IPS DF 6.9 (cell line): ENCODE results near the gene FOXK1.

Experiments used
- DNase-seq: peaks from one replicate; pipeline ENCODE4 v3.0.0-alpha.2; 2013; ENCODE audit warnings: low read depth, low spot score
- H3K27ac ChIP-seq: one replicate; pipeline ENCODE4 v1.5.1; 2013; ENCODE audit warnings: low read length, control low read depth
- H3K27me3 ChIP-seq: 2 replicates; pipeline ENCODE4 v1.6.1; 2013; ENCODE audit warnings: mild to moderate bottlenecking, low read length; ENCODE audit not compliant: control insufficient read depth, insufficient read depth
- H3K36me3 ChIP-seq: 2 replicates; pipeline ENCODE4 v1.6.1; 2013; ENCODE audit warnings: low read length; ENCODE audit not compliant: control insufficient read depth, insufficient read depth
- H3K4me1 ChIP-seq: 2 replicates; pipeline ENCODE4 v1.6.1; 2013; ENCODE audit warnings: low read length; ENCODE audit not compliant: control insufficient read depth, insufficient read depth
- H3K4me3 ChIP-seq: 2 replicates; pipeline ENCODE4 v1.5.1; 2013; ENCODE audit warnings: mild to moderate bottlenecking, low read length
- H3K9me3 ChIP-seq: 2 replicates; pipeline ENCODE4 v1.6.1; 2013; ENCODE audit warnings: low read length, inconsistent platforms; ENCODE audit not compliant: control insufficient read depth, insufficient read depth
- WGBS: extraction: QIAGEN DNeasy Blood & Tissue Kit; methylation state at CpG from one replicate; pipeline ENCODE4 v1.1.7; 2013; ENCODE audit warnings: mixed read lengths, missing lambda C conversion rate; ENCODE audit not compliant: insufficient read length, insufficient coverage; 5-methylcytosine and 5-hydroxymethylcytosine counted together

FOXK1 gene

DNA sequence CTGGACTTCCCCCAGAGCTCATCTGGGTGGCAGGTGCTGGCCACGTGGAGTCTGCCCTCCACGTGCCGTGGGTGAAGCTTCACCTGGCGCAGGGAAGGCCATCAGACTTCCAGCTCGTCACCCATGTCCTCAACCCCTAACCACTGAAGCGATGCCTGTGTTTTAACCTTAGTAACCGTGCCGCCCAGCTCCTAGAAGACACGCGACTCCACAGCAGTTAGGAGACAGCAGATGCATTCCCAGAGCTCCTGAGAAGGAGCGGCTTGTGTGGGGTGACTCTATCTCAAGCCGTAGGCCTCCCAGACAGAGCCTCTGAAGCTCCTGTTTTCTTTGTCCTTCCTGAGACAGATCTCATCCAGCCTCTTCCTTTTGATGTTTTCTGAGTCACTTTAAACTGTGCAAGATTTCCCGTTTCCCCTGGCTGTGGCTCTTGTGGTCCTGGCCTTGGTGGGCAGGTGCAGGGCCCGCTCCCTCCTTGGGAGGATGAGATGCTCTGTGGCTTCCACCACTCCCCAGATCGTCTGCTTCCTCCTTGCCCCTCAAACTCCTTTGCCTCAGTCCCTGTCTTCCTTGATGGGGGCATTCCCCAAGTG is 51.9 kb downstream of the FOXK1 start:
- no peak overlapping the region for H3K4me3 ChIP-seq
- H3K36me3 ChIP-seq = no peaks in the 10 kb centered on the region
- WGBS = no CpG with 5 or more reads among the region's 15 CpGs
- no peak overlapping the region for H3K27ac ChIP-seq
- no peaks in the 10 kb centered on the region for H3K9me3 ChIP-seq
- no peak for DNase-seq
- H3K4me1 ChIP-seq = peaks cover 3% of the 10 kb centered on the region
- no peaks in the 10 kb centered on the region for H3K27me3 ChIP-seq

DNA sequence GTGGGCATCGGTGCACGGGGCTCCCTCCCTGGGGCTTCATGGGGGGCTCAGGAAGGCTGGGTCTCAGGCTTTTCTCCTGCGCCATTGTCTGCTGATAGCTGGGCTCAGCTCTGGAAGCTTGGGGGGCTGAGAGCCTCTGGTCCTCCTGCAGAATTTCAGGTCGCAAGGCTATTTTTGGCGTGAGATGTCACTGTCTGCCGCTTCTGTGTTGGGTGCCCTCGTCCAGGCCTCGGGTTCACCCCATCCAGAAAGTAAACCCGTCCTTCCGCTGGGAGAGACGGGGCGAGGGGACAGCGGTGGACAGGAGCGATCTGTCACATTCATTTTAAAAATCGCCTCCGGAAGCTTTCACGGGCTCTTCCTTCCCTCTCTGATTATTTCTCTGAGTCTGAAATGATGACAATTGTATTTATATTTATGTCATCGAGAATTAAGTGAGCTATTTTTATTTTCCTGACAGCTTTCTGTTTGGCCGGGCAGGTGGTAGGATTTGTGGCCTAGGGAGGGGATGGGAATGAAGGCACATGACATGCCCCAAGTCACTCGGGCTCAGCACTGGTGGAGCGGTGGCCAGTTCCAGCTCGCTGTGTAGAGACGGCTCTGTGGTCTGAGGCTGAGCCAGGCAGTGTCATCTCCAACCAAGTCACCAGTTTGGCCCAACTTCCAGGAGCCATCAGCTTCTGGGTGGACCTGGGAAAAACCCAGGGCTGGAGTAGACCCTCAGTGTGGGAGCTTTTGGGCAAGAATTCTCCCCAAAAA is 52.7 kb downstream of the FOXK1 start:
- no peak for DNase-seq
- WGBS = no CpG with 5 or more reads among the region's 23 CpGs

GRCh38 chr7:4737300-4737699 is 55.2 kb downstream of the FOXK1 start:
- no peaks in the 10 kb centered on the region for H3K27me3 ChIP-seq
- no peaks in the 10 kb centered on the region for H3K9me3 ChIP-seq
- no CpG with 5 or more reads among the region's 15 CpGs for WGBS
- H3K36me3 ChIP-seq = no peaks in the 10 kb centered on the region
- H3K4me1 ChIP-seq = peaks cover 4% of the 10 kb centered on the region
- H3K27ac ChIP-seq = no peak overlapping the region
- H3K4me3 ChIP-seq = no peak overlapping the region
- no peak for DNase-seq

More for the DNA sequence above, 52.7 kb downstream of the FOXK1 start:
- Histone ChIP-seq H3K4me3 (no peak overlapping the region), H3K9me3 (no peaks in the 10 kb centered on the region), H3K4me1 (peaks cover 4% of the 10 kb centered on the region), H3K27ac (no peak overlapping the region), H3K27me3 (no peaks in the 10 kb centered on the region), H3K36me3 (no peaks in the 10 kb centered on the region)

- DNase-seq = no peak
- peaks cover 4% of the 10 kb centered on the region; the same call in 1 of the 2 replicates for H3K27me3 ChIP-seq
- H3K4me3 ChIP-seq = no peak overlapping the region
- no CpG with 5 or more reads among the region's 23 CpGs for WGBS
- no peaks in the 10 kb centered on the region for H3K9me3 ChIP-seq
- H3K4me1 ChIP-seq = peaks cover 4% of the 10 kb centered on the region
- H3K36me3 ChIP-seq = no peaks in the 10 kb centered on the region
- H3K27ac ChIP-seq = no peak overlapping the region
Observed at GRCh38 chr7:4738711-4739527, 56.8 kb downstream of the FOXK1 start.

DNA sequence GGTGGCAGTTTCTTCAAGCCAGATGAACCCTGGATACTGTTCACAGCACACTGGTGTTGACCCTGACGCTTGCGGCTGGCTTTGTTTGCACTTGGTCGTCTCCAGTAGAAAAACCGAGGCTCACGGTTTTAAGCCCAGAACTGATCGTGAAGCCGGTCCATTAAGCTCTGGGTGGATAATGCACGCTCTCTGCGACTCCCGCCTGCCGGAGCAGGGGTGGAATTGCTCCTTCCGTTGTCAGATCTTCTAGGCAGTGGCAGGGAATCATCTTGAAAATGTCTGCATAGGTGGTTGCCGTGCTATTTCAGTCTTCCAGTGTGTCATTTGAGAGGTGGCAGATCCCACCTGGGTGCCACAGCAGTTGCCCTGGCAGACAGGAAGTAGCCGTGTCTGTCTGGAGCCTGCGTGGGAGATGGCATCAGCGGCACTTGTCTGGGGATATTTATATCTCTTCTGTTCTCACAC is 57.5 kb downstream of the FOXK1 start:
- H3K27ac ChIP-seq = no peak overlapping the region
- no peaks in the 10 kb centered on the region for H3K36me3 ChIP-seq
- H3K4me3 ChIP-seq = no peak overlapping the region
- no peaks in the 10 kb centered on the region for H3K9me3 ChIP-seq
- H3K4me1 ChIP-seq = peaks cover 5% of the 10 kb centered on the region
- no CpG with 5 or more reads among the region's 16 CpGs for WGBS
- DNase-seq = no peak
- peaks cover 6% of the 10 kb centered on the region; the same call in 1 of the 2 replicates for H3K27me3 ChIP-seq

- Histone ChIP-seq H3K9me3 (no peaks in the 10 kb centered on the region), H3K27me3 (peaks cover 6% of the 10 kb centered on the region; the same call in 1 of the 2 replicates), H3K36me3 (no peaks in the 10 kb centered on the region), H3K4me1 (peaks cover 6% of the 10 kb centered on the region), H3K27ac (no peak overlapping the region), H3K4me3 (no peak overlapping the region)
- no peak for DNase-seq
- WGBS = no CpG with 5 or more reads among the region's 22 CpGs
Observed at GRCh38 chr7:4740796-4741195, 58.7 kb downstream of the FOXK1 start.

DNA sequence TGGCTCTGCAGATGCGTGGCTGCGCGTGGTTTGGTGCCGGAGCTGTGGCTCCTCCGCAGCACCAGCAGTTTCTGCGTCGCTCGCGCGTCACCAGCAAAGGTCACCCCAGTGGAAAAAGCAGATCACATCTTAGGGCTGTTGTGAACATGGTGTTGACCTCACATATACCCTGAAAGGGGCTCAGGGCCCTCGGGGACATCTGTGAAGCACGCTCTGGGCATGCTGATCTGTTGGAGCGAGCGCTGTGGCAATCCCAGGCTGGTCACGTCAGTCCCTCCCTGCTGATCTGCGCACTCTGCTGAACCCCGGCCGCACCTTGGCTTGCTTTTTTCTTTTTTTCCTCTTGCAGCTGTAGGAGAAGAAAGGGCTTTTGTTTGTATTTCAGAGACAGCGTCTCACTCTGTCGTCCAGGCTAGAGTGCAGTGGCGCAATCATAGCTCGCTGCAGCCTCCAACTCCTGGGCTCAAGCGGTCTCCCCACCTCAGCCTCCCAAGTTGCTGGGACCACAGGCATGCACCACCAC is 60.0 kb downstream of the FOXK1 start:
- Histone ChIP-seq H3K4me1 (peaks cover 6% of the 10 kb centered on the region), H3K36me3 (no peaks in the 10 kb centered on the region), H3K4me3 (no peak overlapping the region), H3K9me3 (no peaks in the 10 kb centered on the region), H3K27me3 (peaks cover 8% of the 10 kb centered on the region; the same call in 1 of the 2 replicates), H3K27ac (no peak overlapping the region)
- no peak for DNase-seq
- no CpG with 5 or more reads among the region's 23 CpGs for WGBS

GRCh38 chr7:4742852-4743251 is 60.8 kb downstream of the FOXK1 start:
- Histone ChIP-seq H3K4me1 (peaks cover 6% of the 10 kb centered on the region), H3K27ac (no peak overlapping the region), H3K4me3 (no peak overlapping the region), H3K9me3 (no peaks in the 10 kb centered on the region), H3K36me3 (no peaks in the 10 kb centered on the region), H3K27me3 (peaks cover 8% of the 10 kb centered on the region; the same call in 1 of the 2 replicates)
- WGBS = no CpG with 5 or more reads among the region's 10 CpGs
- DNase-seq = no peak

DNA sequence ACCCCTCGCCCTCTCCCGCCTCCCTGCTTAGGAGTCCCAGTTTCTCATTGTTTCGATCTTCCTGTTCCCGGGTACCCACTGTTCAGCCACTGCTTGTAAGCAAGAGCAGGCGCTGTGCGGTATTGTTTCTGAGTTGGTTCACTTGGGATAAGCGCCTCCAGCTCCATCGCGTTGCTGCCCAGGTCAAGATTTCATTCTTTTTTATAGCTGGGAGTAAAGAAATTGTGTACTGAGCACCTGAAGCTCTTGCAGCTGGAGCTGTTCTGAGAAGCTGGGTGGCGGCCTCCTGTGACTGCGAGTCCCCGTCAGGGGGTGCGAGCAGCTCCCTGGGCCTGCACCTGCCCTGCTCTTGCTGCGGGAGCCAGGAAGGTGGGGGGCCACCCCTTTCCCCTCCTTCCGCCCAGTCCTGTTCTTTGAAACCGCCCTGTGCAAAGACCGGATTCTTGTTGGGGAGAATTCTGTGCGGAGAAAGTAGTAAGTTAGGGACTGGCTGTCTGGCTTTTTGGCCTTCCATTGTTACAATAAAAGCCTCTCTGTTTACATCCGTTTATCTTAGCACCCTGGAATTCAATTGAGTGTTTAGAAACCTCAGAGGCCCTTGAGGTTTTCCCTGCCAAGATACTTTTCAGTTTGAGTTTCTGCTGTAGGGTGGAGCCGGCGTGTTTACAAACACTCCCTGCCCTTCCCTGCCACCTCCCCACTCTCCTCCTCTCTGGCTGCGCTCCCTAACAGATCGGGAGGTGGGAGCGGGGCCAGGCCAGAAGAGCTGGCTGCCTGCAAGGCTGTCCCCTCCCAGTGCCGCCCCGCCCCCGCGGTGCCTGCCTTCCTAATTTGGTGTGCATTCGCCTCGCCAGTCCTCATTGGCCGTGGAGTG is 62.5 kb downstream of the FOXK1 start:
- H3K27me3 ChIP-seq = peaks cover 8% of the 10 kb centered on the region; the same call in 1 of the 2 replicates
- no peaks in the 10 kb centered on the region for H3K36me3 ChIP-seq
- no peak overlapping the region for H3K4me3 ChIP-seq
- peak; percentile 76 for DNase-seq
- H3K4me1 ChIP-seq = peaks cover 1% of the 10 kb centered on the region; the same call in 1 of the 2 replicates
- no peak overlapping the region for H3K27ac ChIP-seq
- WGBS = no CpG with 5 or more reads among the region's 31 CpGs
- no peaks in the 10 kb centered on the region for H3K9me3 ChIP-seq
